Motor neuron (in vitro differentiated cells): Measurements from ENCODE around the gene METTL21C. TPM values are rescaled to one million over a fixed set of nuclear protein-coding genes. Genes with fewer than 3 reads are reported as not detected.

Experiments
- ATAC-seq, 8 experiments: fragments of 200-7000 bp; cut with Tn5 transposase; replicated peaks in 6 of 8; 2 replicates each; pipeline ENCODE4 v1.8.0; 2021; ENCODE audit warnings: mild to moderate bottlenecking in 8 of 8, moderate library complexity in 8 of 8
- H3K27ac ChIP-seq, 2 donors: fragments of 250-450 bp; sonication (Bioruptor Pico); 2 replicates each; pipeline ENCODE4 v1.9.0; 2021; ENCODE audit warnings: antibody characterized with exemption in 2 of 2, mild to moderate bottlenecking in 2 of 2, moderate library complexity in 1 of 2
- H3K4me1 ChIP-seq, 2 donors: fragments of 250-450 bp; sonication (Bioruptor Pico); replicated peaks in 1 of 2; 2 replicates each; pipeline ENCODE4 v1.6.1; 2021; ENCODE audit warnings: antibody characterized with exemption in 2 of 2, mild to moderate bottlenecking in 2 of 2, moderate library complexity in 1 of 2
- H3K4me3 ChIP-seq, 5 donors: fragments of 250-450 bp; sonication (Bioruptor Pico); 2 replicates each; pipeline ENCODE4 v1.9.0; 2021; ENCODE audit warnings: antibody characterized with exemption in 5 of 5, mild to moderate bottlenecking in 5 of 5, moderate library complexity in 4 of 5
- WGBS, 10 experiments: fragments of 450-650 bp; shearing (Covaris generic); methylation state at CpG; one replicate each; pipeline ENCODE4 v1.0.0; 2022; 5-methylcytosine and 5-hydroxymethylcytosine counted together
- in situ Hi-C, 9 experiments: fragments of 400-800 bp; cut with MboI; loops; one replicate each; pipeline ENCODE4 v1.15.0; 2021; ENCODE audit warnings: low sequenced_read_pairs in 9 of 9, low pct_unique_long_range_greater_than_20kb in 2 of 9; ENCODE audit not compliant: unreplicated experiment in 9 of 9
- total RNA-seq, 8 experiments: library from RNA; unstranded; fragments of 300-600 nt; gene quantifications; 2 replicates each; pipeline versions ENCODE4 v1.2.3 to v1.2.4, GENCODE V29; 2022

The METTL21C gene
- total RNA-seq, 8 experiments from 2014 or later: 0.21 to 0.46 (median 0.31) TPM; not detected in 3

- peak in 2 of 8 experiments; percentile 73 to 80 for ATAC-seq
- no peaks in the 10 kb centered on the region for H3K4me1 ChIP-seq
- 20 to 100% (median 93%) methylated on average over 1 to 2 of the region's 2 CpGs; no CpG with 5 or more reads in 5 of the 10 experiments for WGBS, 10 experiments
- H3K27ac ChIP-seq: no peak overlapping the region
- no peak overlapping the region for H3K4me3 ChIP-seq
- in situ Hi-C loops: no loop called here
These were observed 2.4 kb downstream of the METTL21C start for GRCh38 chr13:102692491-102692826.

DNA sequence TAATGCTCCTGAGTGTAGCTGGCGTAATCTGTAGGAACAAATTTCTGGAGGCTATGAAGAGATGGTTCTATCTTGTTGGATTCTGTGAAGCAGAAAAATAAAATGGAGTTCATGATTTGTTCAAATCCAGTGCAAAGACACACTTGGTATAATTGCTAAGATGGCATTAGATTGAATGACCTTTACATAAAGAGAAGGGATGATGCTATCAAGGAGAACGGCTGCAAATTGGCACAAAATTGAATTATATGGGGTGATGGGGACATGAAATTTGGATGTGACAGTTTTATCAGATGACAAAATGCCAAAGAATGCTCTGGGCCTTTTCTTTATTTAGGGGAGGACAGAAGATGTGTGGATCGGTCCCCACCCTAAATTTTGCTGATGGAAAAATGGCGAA, 4.0 kb downstream of the METTL21C start:
- Histone ChIP-seq H3K4me1 (no peaks in the 10 kb centered on the region), H3K27ac (no peak overlapping the region), H3K4me3 (no peak overlapping the region)
- in situ Hi-C loops: no loop called here
- WGBS, 10 experiments: 40 to 100% (median 97%) methylated on average over 1 to 4 of the region's 4 CpGs; no CpG with 5 or more reads in 1 of the 10 experiments
- no peak for ATAC-seq

- WGBS, 10 experiments: 0 to 94% (median 39%) methylated on average over 1 to 9 of the region's 13 CpGs; no CpG with 5 or more reads in 3 of the 10 experiments
- Histone ChIP-seq H3K4me1 (no peaks in the 10 kb centered on the region), H3K27ac (no peak overlapping the region), H3K4me3 (no peak overlapping the region)
- in situ Hi-C loops: no loop called here
- ATAC-seq: no peak
These were observed 6.4 kb downstream of the METTL21C start for GRCh38 chr13:102688306-102688973.

- no peak for ATAC-seq
- Histone ChIP-seq H3K4me1 (no peaks in the 10 kb centered on the region), H3K4me3 (no peak overlapping the region), H3K27ac (no peak overlapping the region)
- in situ Hi-C loops: no loop called here
- 77 to 100% (median 92%) methylated on average over 1 to 6 of the region's 7 CpGs for WGBS, 10 experiments
These were observed 7.3 kb downstream of the METTL21C start for GRCh38 chr13:102687520-102687919.

GRCh38 chr13:102686024-102686423, 8.8 kb downstream of the METTL21C start:
- in situ Hi-C loops: no loop called here
- H3K27ac ChIP-seq: no peak overlapping the region
- WGBS, 10 experiments: 17 to 100% (median 80%) methylated on average over 1 to 3 of the region's 3 CpGs; no CpG with 5 or more reads in 5 of the 10 experiments
- ATAC-seq: no peak
- no peaks in the 10 kb centered on the region for H3K4me1 ChIP-seq
- no peak overlapping the region for H3K4me3 ChIP-seq

GRCh38 chr13:102683637-102684036, 11.2 kb downstream of the METTL21C start:
- WGBS, 10 experiments: 14 to 100% (median 67%) methylated on average over 1 to 2 of the region's 2 CpGs; no CpG with 5 or more reads in 1 of the 10 experiments
- no peak for ATAC-seq
- in situ Hi-C loops: no loop called here
- Histone ChIP-seq H3K4me3 (no peak overlapping the region), H3K4me1 (no peaks in the 10 kb centered on the region), H3K27ac (no peak overlapping the region)

- no peak for ATAC-seq
These were observed 12.1 kb downstream of the METTL21C start for GRCh38 chr13:102682727-102683126.

DNA sequence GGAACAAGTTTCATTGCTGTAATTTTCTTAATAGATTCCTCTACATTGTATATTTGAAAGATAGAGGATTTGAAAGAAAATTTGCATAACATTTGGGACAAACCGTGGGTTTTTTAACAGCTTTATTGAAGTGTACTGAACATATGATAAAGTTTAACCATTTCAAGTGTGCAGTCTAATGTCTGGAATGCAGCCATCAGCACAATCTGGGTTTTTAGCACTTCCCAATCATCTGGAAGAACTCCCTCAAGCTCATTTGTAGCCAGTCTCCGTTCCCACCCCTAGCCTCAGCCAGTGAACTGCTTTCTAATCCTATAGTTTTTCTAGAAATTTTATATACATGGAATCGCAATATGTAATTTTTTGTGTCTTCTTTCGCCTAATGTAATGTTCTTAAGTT, 12.6 kb downstream of the METTL21C start:
- no peak overlapping the region for H3K27ac ChIP-seq
- no peaks in the 10 kb centered on the region for H3K4me1 ChIP-seq
- no peak overlapping the region for H3K4me3 ChIP-seq
- WGBS, 10 experiments: 10 to 100% (median 51%) methylated on average over 2 to 4 of the region's 4 CpGs; no CpG with 5 or more reads in 1 of the 10 experiments
- in situ Hi-C loops: no loop called here
- no peak for ATAC-seq

More at GRCh38 chr13:102682727-102683126, 12.1 kb downstream of the METTL21C start:
- no peaks in the 10 kb centered on the region for H3K4me1 ChIP-seq
- no peak overlapping the region for H3K4me3 ChIP-seq
- 64 to 100% (median 92%) methylated on average over 1 to 3 of the region's 3 CpGs for WGBS, 10 experiments
- in situ Hi-C loops: no loop called here
- H3K27ac ChIP-seq: no peak overlapping the region

- no peak for ATAC-seq
- in situ Hi-C loops: no loop called here
- no peak overlapping the region for H3K4me3 ChIP-seq
- no peak overlapping the region for H3K27ac ChIP-seq
- no peaks in the 10 kb centered on the region for H3K4me1 ChIP-seq
- WGBS, 10 experiments: 38 to 100% (median 81%) methylated on average over 1 to 5 of the region's 5 CpGs
These were observed 13.8 kb downstream of the METTL21C start for GRCh38 chr13:102680842-102681740.

DNA sequence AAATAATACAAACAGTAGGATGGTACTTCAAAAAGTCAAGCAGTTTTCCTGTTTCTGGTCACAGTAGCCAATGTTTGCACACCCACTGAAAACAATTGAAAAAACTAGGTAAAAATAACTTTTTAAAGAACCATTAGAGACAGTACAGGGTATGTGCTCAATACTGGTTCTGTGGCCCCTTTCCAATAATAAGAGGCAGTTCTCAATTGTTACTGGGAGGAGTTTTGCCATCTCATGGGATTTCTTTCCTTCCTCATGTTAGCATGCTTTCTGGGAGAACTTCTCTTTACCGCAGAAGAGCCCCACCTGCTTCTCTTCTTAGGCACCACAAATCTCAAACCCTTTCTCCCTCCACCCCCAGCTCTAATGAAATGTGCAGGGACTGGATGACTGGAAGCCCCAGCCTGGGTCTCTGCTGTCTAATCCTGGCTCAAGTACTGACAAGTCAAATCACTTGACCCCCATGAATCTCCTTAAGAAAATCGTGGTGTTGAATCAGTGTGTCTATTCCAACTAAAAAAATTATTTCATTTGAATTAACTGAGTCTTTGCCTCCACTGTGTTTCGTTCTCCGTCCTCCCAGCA, 14.6 kb downstream of the METTL21C start:
- H3K4me3 ChIP-seq: no peak overlapping the region
- in situ Hi-C loops: no loop called here
- no peaks in the 10 kb centered on the region for H3K4me1 ChIP-seq
- WGBS, 10 experiments: 29 to 100% (median 87%) methylated on average over 1 to 4 of the region's 4 CpGs; no CpG with 5 or more reads in 1 of the 10 experiments
- ATAC-seq: no peak
- no peak overlapping the region for H3K27ac ChIP-seq

- in situ Hi-C loops: no loop called here
- 42 to 100% (median 80%) methylated on average over 1 to 3 of the region's 3 CpGs; no CpG with 5 or more reads in 1 of the 10 experiments for WGBS, 10 experiments
- Histone ChIP-seq H3K4me1 (no peaks in the 10 kb centered on the region), H3K4me3 (no peak overlapping the region), H3K27ac (no peak overlapping the region)
- ATAC-seq: no peak
These were observed 15.3 kb downstream of the METTL21C start for GRCh38 chr13:102679449-102680132.

- no peak for ATAC-seq
- Histone ChIP-seq H3K4me1 (no peaks in the 10 kb centered on the region), H3K4me3 (no peak overlapping the region), H3K27ac (no peak overlapping the region)
- WGBS, 10 experiments: 82 to 100% (median 95%) methylated on average over 3 to 5 of the region's 5 CpGs
- in situ Hi-C loops: no loop called here
These were observed 16.3 kb downstream of the METTL21C start for GRCh38 chr13:102678339-102679107.
